Type B pancreatic cell (in vitro differentiated cells): ENCODE measurements around the gene DPPA3. TPM values are rescaled to one million over a fixed set of nuclear protein-coding genes. Genes with fewer than 3 reads are reported as not detected.
"Not testable (repeated sequence)": the region's sequence is repeated elsewhere in the genome, so short reads cannot be mapped to it uniquely, and the experiment has no call there.

ENCODE experiments used
- DNase-seq: peaks from one replicate; pipeline ENCODE4 v3.0.0; 2021; ENCODE audit warnings: mixed read lengths; ENCODE audit not compliant: unreplicated experiment; ENCODE audit errors: extremely low spot score
- H3K27ac Mint-ChIP-seq: 2 replicates; pipeline ENCODE4 v1.8.0; 2021; ENCODE audit warnings: mild to moderate bottlenecking, mixed read lengths
- H3K27me3 Mint-ChIP-seq: 2 replicates; pipeline ENCODE4 v1.8.0; 2021; ENCODE audit warnings: mixed read lengths
- H3K36me3 Mint-ChIP-seq: 2 replicates; pipeline ENCODE4 v1.8.0; 2021; ENCODE audit warnings: mixed read lengths
- H3K4me1 Mint-ChIP-seq: one replicate; pipeline ENCODE4 v1.8.0; 2021; ENCODE audit warnings: mixed read lengths; ENCODE audit not compliant: unreplicated experiment
- H3K4me3 Mint-ChIP-seq: 2 replicates; pipeline ENCODE4 v1.8.0; 2021; ENCODE audit warnings: mild to moderate bottlenecking, mixed read lengths
- H3K9me3 Mint-ChIP-seq: 2 replicates; pipeline ENCODE4 v1.8.0; 2021; ENCODE audit warnings: mixed read lengths
- CTCF ChIP-seq: fragments of 200-600 bp; sonication (generic); conservative IDR thresholded peaks from 2 replicates; pipeline ENCODE4 v1.5.0; 2021; ENCODE audit warnings: antibody characterized with exemption, mild to moderate bottlenecking
- total RNA-seq: library from RNA; stranded (reverse); gene quantifications from 2 replicates; pipeline ENCODE4 v1.2.1, GENCODE V29; 2021; ENCODE audit warnings: low replicate concordance

DPPA3 gene
- total RNA-seq, 1 donor from 2014 or later: not detected

GRCh38 chr12:7751394-7751793 lies 40.2 kb downstream of the DPPA3 start:
- H3K27ac Mint-ChIP-seq: no peak overlapping the region
- no peaks in the 10 kb centered on the region for H3K27me3 Mint-ChIP-seq
- peaks cover 5% of the 10 kb centered on the region for H3K9me3 Mint-ChIP-seq
- DNase-seq: no peak
- TF ChIP-seq CTCF: no peak
- H3K4me3 Mint-ChIP-seq: no peak overlapping the region
- H3K36me3 Mint-ChIP-seq: peaks cover 4% of the 10 kb centered on the region
- no peaks in the 10 kb centered on the region for H3K4me1 Mint-ChIP-seq

- H3K27me3 Mint-ChIP-seq, H3K4me3 Mint-ChIP-seq, H3K27ac Mint-ChIP-seq, H3K4me1 Mint-ChIP-seq, H3K9me3 Mint-ChIP-seq, H3K36me3 Mint-ChIP-seq, DNase-seq: not testable (repeated sequence)
Measured at GRCh38 chr12:7751941-7752922, 41.0 kb downstream of the DPPA3 start.

GRCh38 chr12:7755668-7756067 lies 44.4 kb downstream of the DPPA3 start:
- H3K4me3 Mint-ChIP-seq, H3K27me3 Mint-ChIP-seq, H3K27ac Mint-ChIP-seq, DNase-seq, H3K9me3 Mint-ChIP-seq, H3K36me3 Mint-ChIP-seq, H3K4me1 Mint-ChIP-seq: not testable (repeated sequence)

GRCh38 chr12:7756993-7757392 lies 45.8 kb downstream of the DPPA3 start:
- no peak for TF ChIP-seq CTCF
- Mint-ChIP-seq H3K36me3 (no peaks in the 10 kb centered on the region), H3K9me3 (no peaks in the 10 kb centered on the region), H3K4me1 (peaks cover 5% of the 10 kb centered on the region), H3K27ac (peak overlapping the region; percentile 34), H3K27me3 (peaks cover 8% of the 10 kb centered on the region), H3K4me3 (no peak overlapping the region)
- no peak for DNase-seq

- DNase-seq: no peak
- Mint-ChIP-seq H3K36me3 (no peaks in the 10 kb centered on the region), H3K27ac (no peak overlapping the region), H3K4me1 (peaks cover 5% of the 10 kb centered on the region), H3K9me3 (no peaks in the 10 kb centered on the region), H3K4me3 (no peak overlapping the region), H3K27me3 (peaks cover 8% of the 10 kb centered on the region)
- no peak for TF ChIP-seq CTCF
Measured at GRCh38 chr12:7758766-7759140, 47.5 kb downstream of the DPPA3 start.

Other genes starting within 250 kb of the DPPA3 start
- 0.14 and 0.57 TPM in 2 replicates for gene CD163, start 207.7 kb upstream of the DPPA3 start, total RNA-seq
- not detected in 2 replicates for gene APOBEC1, start 45.5 kb upstream of the DPPA3 start, total RNA-seq
- gene GDF3, start 15.7 kb upstream of the DPPA3 start, total RNA-seq: not detected in 2 replicates
- gene CLEC4C, start 35.9 kb downstream of the DPPA3 start, total RNA-seq: not detected in 2 replicates
- not detected in 2 replicates for gene NANOGNB, start 53.8 kb downstream of the DPPA3 start, total RNA-seq
- not detected in 2 replicates for gene NANOG, start 78.0 kb downstream of the DPPA3 start, total RNA-seq
- 7.0 and 50.0 TPM in 2 replicates for gene SLC2A14, start 161.5 kb downstream of the DPPA3 start, total RNA-seq
- 214 and 2,005 TPM in 2 replicates for gene SLC2A3, start 224.8 kb downstream of the DPPA3 start, total RNA-seq